ENCODE data around the gene POTEB. TPM values are rescaled to one million over a fixed set of nuclear protein-coding genes. Genes with fewer than 3 reads are reported as not detected.
"Not testable (repeated sequence)": the region's sequence is repeated elsewhere in the genome, so short reads cannot be mapped to it uniquely, and the experiment has no call there.

Gene POTEB
- total RNA-seq, result not detected

DNA sequence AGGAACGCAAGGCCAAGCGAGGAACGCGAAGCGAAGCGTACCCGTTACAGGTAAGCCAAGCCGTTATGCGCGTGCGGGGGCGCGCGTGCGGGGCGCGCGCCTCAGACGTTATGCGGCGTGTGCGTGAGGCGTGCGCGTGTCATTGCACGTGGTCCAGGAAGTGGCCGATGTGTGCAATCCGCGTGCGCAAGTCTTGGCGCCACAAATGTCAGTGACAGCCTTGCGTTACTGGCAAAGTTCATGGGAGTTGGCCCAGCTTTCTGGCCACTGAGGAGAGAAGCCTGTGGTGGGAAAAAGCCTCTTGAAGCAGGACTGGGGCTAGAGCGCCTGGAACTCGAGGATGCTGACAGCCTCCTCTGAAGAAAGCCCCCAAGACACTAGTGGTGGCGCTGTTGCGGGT lies at the start of gene POTEB:
POTEB (minus strand) TSS at position 101 of the 400 bp plus-strand sequence. CDS start 489 bp downstream, outside the sequence.
- not testable (repeated sequence) for H3K4me1 ChIP-seq (ENCODE audit: insufficient read depth, low read length); H3K9me3 ChIP-seq (ENCODE audit: low read depth, low read length); H3K4me3 ChIP-seq (ENCODE audit: low read length); H3K27me3 ChIP-seq (ENCODE audit: insufficient read depth, low read length)

- H3K4me3 ChIP-seq (ENCODE audit: low read length); H3K4me1 ChIP-seq (ENCODE audit: insufficient read depth, low read length); H3K27me3 ChIP-seq (ENCODE audit: insufficient read depth, low read length); H3K9me3 ChIP-seq (ENCODE audit: low read depth, low read length): not testable (repeated sequence)
Measured at GRCh38 chr15:21890955-21891354, 13.4 kb upstream of the POTEB start.

DNA sequence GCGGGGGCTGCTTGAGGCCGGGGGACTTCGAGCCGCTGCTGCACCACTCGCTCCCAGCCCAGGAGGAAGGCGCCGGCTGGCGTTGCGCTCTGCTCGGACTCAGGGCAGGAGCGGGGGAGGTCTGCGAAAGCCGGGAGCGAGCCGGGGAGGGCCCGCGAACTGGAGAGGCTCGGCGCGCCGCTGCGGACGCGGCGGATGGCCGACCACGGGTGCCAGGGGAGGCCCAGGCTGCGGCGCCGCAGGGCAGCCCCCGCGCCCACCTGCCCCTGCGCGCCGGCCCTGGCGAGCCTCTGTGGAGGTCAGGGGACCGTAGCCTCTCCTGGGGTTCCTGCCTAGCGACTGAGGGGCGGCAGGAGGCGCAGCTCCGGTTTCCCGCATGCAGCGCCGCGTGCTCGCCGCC lies 12.0 kb upstream of the POTEB start:
- not testable (repeated sequence) for H3K9me3 ChIP-seq (ENCODE audit: low read depth, low read length)

GRCh38 chr15:21838831-21839230 lies 38.7 kb downstream of the POTEB start:
- H3K9me3 ChIP-seq (ENCODE audit: low read depth, low read length); H3K27me3 ChIP-seq (ENCODE audit: insufficient read depth, low read length); H3K4me1 ChIP-seq (ENCODE audit: insufficient read depth, low read length); H3K4me3 ChIP-seq (ENCODE audit: low read length): not testable (repeated sequence)

More for the DNA sequence above, 12.0 kb upstream of the POTEB start:
- not testable (repeated sequence) for H3K27me3 ChIP-seq (ENCODE audit: insufficient read depth, low read length); H3K4me1 ChIP-seq (ENCODE audit: insufficient read depth, low read length); H3K4me3 ChIP-seq (ENCODE audit: low read length)

Other genes with a start within 250 kb of the POTEB start
- gene OR4M2, start 202.8 kb upstream of the POTEB start, total RNA-seq, result not detected

Measured in mononuclear cell (primary cell).